ENCODE results near the gene SIAE.

- no peak for TF ChIP-seq PPARA (CRISPR knock-in tag; IDR thresholded peaks at IDR 0.05; ENCODE audit: borderline replicate concordance)
- no peak for TF ChIP-seq ESRRG (CRISPR knock-in tag; IDR thresholded peaks at IDR 0.05)
- TF ChIP-seq ZC3H10 (CRISPR knock-in tag; IDR thresholded peaks at IDR 0.05): no peak
- no peak for TF ChIP-seq ZFP3 (CRISPR knock-in tag; IDR thresholded peaks at IDR 0.05)
- TF ChIP-seq POU6F1 (CRISPR knock-in tag; IDR thresholded peaks at IDR 0.05; ENCODE audit: borderline replicate concordance, low read depth): no peak
- no peak for TF ChIP-seq CSRNP3 (CRISPR knock-in tag; IDR thresholded peaks at IDR 0.05)
- TF ChIP-seq PATZ1 (CRISPR knock-in tag; IDR thresholded peaks at IDR 0.05; ENCODE audit: borderline replicate concordance): no peak
- no peak for TF ChIP-seq BACH2 (CRISPR knock-in tag; IDR thresholded peaks at IDR 0.05; ENCODE audit: borderline replicate concordance)
- no peak for TF ChIP-seq TCF4 (CRISPR knock-in tag; IDR thresholded peaks at IDR 0.05; ENCODE audit: borderline replicate concordance)
- TF ChIP-seq RARB (CRISPR knock-in tag; IDR thresholded peaks at IDR 0.05): no peak
- no peak for TF ChIP-seq CREB5 (CRISPR knock-in tag; IDR thresholded peaks at IDR 0.05; ENCODE audit: low read depth)
Observed at GRCh38 chr11:124584681-124585372, 88.7 kb downstream of the SIAE start.

Data from SK-N-SH treated with all-trans-retinoic acid at 6 μM for 48 hours (cell line).